Measurements from ENCODE around the gene KLHL10. TPM values are rescaled to one million over a fixed set of nuclear protein-coding genes. Genes with fewer than 3 reads are reported as not detected.
"Not testable (repeated sequence)": the region's sequence is repeated elsewhere in the genome, so short reads cannot be mapped to it uniquely, and the experiment has no call there.

KLHL10 gene
- total RNA-seq, 3 donors from 2014 or later: not detected

GRCh38 chr17:41863074-41863848, 25.6 kb downstream of the KLHL10 start:
- H3K4me3 Mint-ChIP-seq: no peak overlapping the region

GRCh38 chr17:41864498-41864835, 26.8 kb downstream of the KLHL10 start:
- peak; percentile 60 for DNase-seq

More at GRCh38 chr17:41863074-41863848, 25.6 kb downstream of the KLHL10 start:
- peaks cover 8% of the 10 kb centered on the region for H3K36me3 Mint-ChIP-seq (ENCODE audit: insufficient read depth)
- ATAC-seq: no peak
- DNase-seq: no peak
- no peaks in the 10 kb centered on the region for H3K27me3 Mint-ChIP-seq (ENCODE audit: low read depth)
- H3K4me1 Mint-ChIP-seq (ENCODE audit: low read depth): peaks cover 29% of the 10 kb centered on the region
- H3K9me3 Mint-ChIP-seq: no peaks in the 10 kb centered on the region

GRCh38 chr17:41864836-41865595, 27.4 kb downstream of the KLHL10 start, which contains the start of gene KLHL11:
Gene KLHL11, minus strand, starts transcription at chr17:41865423. Its CDS starts 53 bp downstream, at chr17:41865370.
- H3K36me3 Mint-ChIP-seq (ENCODE audit: insufficient read depth): peaks cover 15% of the 10 kb centered on the region
- no peaks in the 10 kb centered on the region for H3K9me3 Mint-ChIP-seq
- no peak within 1 kb of the TSS for H3K4me3 Mint-ChIP-seq
- H3K27me3 Mint-ChIP-seq (ENCODE audit: low read depth): no peaks in the 10 kb centered on the region
- peaks cover 32% of the 10 kb centered on the region for H3K4me1 Mint-ChIP-seq (ENCODE audit: low read depth)
- DNase-seq: peak; percentile 82
- peak; percentile 93 to 95 for ATAC-seq

More at GRCh38 chr17:41864498-41864835, 26.8 kb downstream of the KLHL10 start:
- peaks cover 15% of the 10 kb centered on the region for H3K36me3 Mint-ChIP-seq (ENCODE audit: insufficient read depth)
- peaks cover 37% of the 10 kb centered on the region for H3K4me1 Mint-ChIP-seq (ENCODE audit: low read depth)
- no peaks in the 10 kb centered on the region for H3K9me3 Mint-ChIP-seq
- ATAC-seq: no peak
- no peak overlapping the region for H3K4me3 Mint-ChIP-seq
- H3K27me3 Mint-ChIP-seq (ENCODE audit: low read depth): no peaks in the 10 kb centered on the region

GRCh38 chr17:41865596-41865893, 27.9 kb downstream of the KLHL10 start:
- Mint-ChIP-seq H3K4me3 (no peak overlapping the region), H3K27me3 (ENCODE audit: low read depth) (no peaks in the 10 kb centered on the region), H3K4me1 (ENCODE audit: low read depth) (peaks cover 29% of the 10 kb centered on the region), H3K36me3 (ENCODE audit: insufficient read depth) (peaks cover 18% of the 10 kb centered on the region), H3K9me3 (no peaks in the 10 kb centered on the region)
- ATAC-seq: no peak
- DNase-seq: no peak

- Mint-ChIP-seq H3K27me3 (ENCODE audit: low read depth) (no peaks in the 10 kb centered on the region), H3K36me3 (ENCODE audit: insufficient read depth) (peaks cover 38% of the 10 kb centered on the region), H3K9me3 (no peaks in the 10 kb centered on the region), H3K4me3 (no peak overlapping the region), H3K4me1 (ENCODE audit: low read depth) (peaks cover 16% of the 10 kb centered on the region)
- DNase-seq (no peak), ATAC-seq (no peak)
These were observed 30.9 kb downstream of the KLHL10 start for GRCh38 chr17:41868568-41868967.

GRCh38 chr17:41869426-41869825, 31.8 kb downstream of the KLHL10 start:
- no peaks in the 10 kb centered on the region for H3K9me3 Mint-ChIP-seq
- no peaks in the 10 kb centered on the region for H3K27me3 Mint-ChIP-seq (ENCODE audit: low read depth)
- no peak for ATAC-seq
- H3K4me1 Mint-ChIP-seq (ENCODE audit: low read depth): peaks cover 16% of the 10 kb centered on the region
- no peak for DNase-seq
- peaks cover 38% of the 10 kb centered on the region for H3K36me3 Mint-ChIP-seq (ENCODE audit: insufficient read depth)
- no peak overlapping the region for H3K4me3 Mint-ChIP-seq

GRCh38 chr17:41870097-41870496, 32.5 kb downstream of the KLHL10 start:
- H3K27me3 Mint-ChIP-seq (ENCODE audit: low read depth): no peaks in the 10 kb centered on the region
- peaks cover 38% of the 10 kb centered on the region for H3K36me3 Mint-ChIP-seq (ENCODE audit: insufficient read depth)
- ATAC-seq (no peak), DNase-seq (no peak)
- no peaks in the 10 kb centered on the region for H3K9me3 Mint-ChIP-seq
- H3K4me3 Mint-ChIP-seq: no peak overlapping the region
- peaks cover 16% of the 10 kb centered on the region for H3K4me1 Mint-ChIP-seq (ENCODE audit: low read depth)

GRCh38 chr17:41870627-41871026, 33.0 kb downstream of the KLHL10 start:
- ATAC-seq (no peak), DNase-seq (no peak)
- Mint-ChIP-seq H3K4me3 (no peak overlapping the region), H3K4me1 (ENCODE audit: low read depth) (peaks cover 13% of the 10 kb centered on the region), H3K36me3 (ENCODE audit: insufficient read depth) (peaks cover 38% of the 10 kb centered on the region), H3K27me3 (ENCODE audit: low read depth) (no peaks in the 10 kb centered on the region), H3K9me3 (no peaks in the 10 kb centered on the region)

- no peak for ATAC-seq
- peaks cover 13% of the 10 kb centered on the region for H3K4me1 Mint-ChIP-seq (ENCODE audit: low read depth)
- H3K4me3 Mint-ChIP-seq: no peak overlapping the region
- H3K27me3 Mint-ChIP-seq (ENCODE audit: low read depth): no peaks in the 10 kb centered on the region
- peaks cover 41% of the 10 kb centered on the region for H3K36me3 Mint-ChIP-seq (ENCODE audit: insufficient read depth)
- no peaks in the 10 kb centered on the region for H3K9me3 Mint-ChIP-seq
- DNase-seq: no peak
These were observed 34.2 kb downstream of the KLHL10 start for GRCh38 chr17:41871789-41872188.

GRCh38 chr17:41873559-41874292, 36.1 kb downstream of the KLHL10 start:
- peaks cover 6% of the 10 kb centered on the region for H3K4me1 Mint-ChIP-seq (ENCODE audit: low read depth)
- no peak overlapping the region for H3K4me3 Mint-ChIP-seq
- H3K27me3 Mint-ChIP-seq (ENCODE audit: low read depth): no peaks in the 10 kb centered on the region
- peaks cover 41% of the 10 kb centered on the region for H3K36me3 Mint-ChIP-seq (ENCODE audit: insufficient read depth)
- DNase-seq: no peak
- no peak for ATAC-seq
- no peaks in the 10 kb centered on the region for H3K9me3 Mint-ChIP-seq

- not testable (repeated sequence) for H3K27me3 Mint-ChIP-seq (ENCODE audit: low read depth); H3K4me1 Mint-ChIP-seq (ENCODE audit: low read depth); ATAC-seq; H3K4me3 Mint-ChIP-seq; H3K9me3 Mint-ChIP-seq; DNase-seq
- H3K36me3 Mint-ChIP-seq (ENCODE audit: insufficient read depth): peaks cover 38% of the 10 kb centered on the region
These were observed 36.7 kb downstream of the KLHL10 start for GRCh38 chr17:41874293-41874670.

GRCh38 chr17:41880130-41880529, 42.5 kb downstream of the KLHL10 start:
- ATAC-seq (no peak), DNase-seq (no peak)
- Mint-ChIP-seq H3K4me1 (ENCODE audit: low read depth) (no peaks in the 10 kb centered on the region), H3K4me3 (no peak overlapping the region), H3K9me3 (no peaks in the 10 kb centered on the region), H3K27me3 (ENCODE audit: low read depth) (no peaks in the 10 kb centered on the region), H3K36me3 (ENCODE audit: insufficient read depth) (peaks cover 38% of the 10 kb centered on the region)

- DNase-seq (no peak), ATAC-seq (no peak)
- Mint-ChIP-seq H3K4me1 (ENCODE audit: low read depth) (no peaks in the 10 kb centered on the region), H3K27me3 (ENCODE audit: low read depth) (no peaks in the 10 kb centered on the region), H3K36me3 (ENCODE audit: insufficient read depth) (peaks cover 41% of the 10 kb centered on the region), H3K4me3 (no peak overlapping the region), H3K9me3 (no peaks in the 10 kb centered on the region)
These were observed 45.1 kb downstream of the KLHL10 start for GRCh38 chr17:41882756-41883155.

- Mint-ChIP-seq H3K4me1 (ENCODE audit: low read depth) (no peaks in the 10 kb centered on the region), H3K36me3 (ENCODE audit: insufficient read depth) (peaks cover 34% of the 10 kb centered on the region), H3K9me3 (no peaks in the 10 kb centered on the region), H3K27me3 (ENCODE audit: low read depth) (no peaks in the 10 kb centered on the region), H3K4me3 (no peak overlapping the region)
- DNase-seq (no peak), ATAC-seq (no peak)
These were observed 48.1 kb downstream of the KLHL10 start for GRCh38 chr17:41885733-41886132.

Measured in activated T-cell treated with anti-CD3 and anti-CD28 coated beads, Interleukin-2, amount 50 U/mL, for 4 hours (primary cell).